Frontal cortex (tissue), 4 donors: ENCODE measurements around the gene ACTN4. TPM values are rescaled to one million over a fixed set of nuclear protein-coding genes. Genes with fewer than 3 reads are reported as not detected.

ENCODE experiments used
- DNase-seq, 2 donors: peaks; one replicate each; pipeline ENCODE4 v3.0.0; 2012; ENCODE audit warnings: low spot score in 2 of 2
- FAIRE-seq: peaks from 2 replicates; lab custom pipeline; 2012; peaks lifted over from hg19 to GRCh38; lab: Jason Lieb, UNC
- total RNA-seq: library from RNA; depleted of rRNA; stranded (reverse); fragments of >200 nt; gene quantifications from one replicate; pipeline ENCODE4 v1.2.3, GENCODE V29; 2014
- donor health status: control.
- donor health status: control.
- donor health status: control.

ACTN4 gene
- total RNA-seq, 1 donor from 2014 or later = 50.1 TPM

DNA sequence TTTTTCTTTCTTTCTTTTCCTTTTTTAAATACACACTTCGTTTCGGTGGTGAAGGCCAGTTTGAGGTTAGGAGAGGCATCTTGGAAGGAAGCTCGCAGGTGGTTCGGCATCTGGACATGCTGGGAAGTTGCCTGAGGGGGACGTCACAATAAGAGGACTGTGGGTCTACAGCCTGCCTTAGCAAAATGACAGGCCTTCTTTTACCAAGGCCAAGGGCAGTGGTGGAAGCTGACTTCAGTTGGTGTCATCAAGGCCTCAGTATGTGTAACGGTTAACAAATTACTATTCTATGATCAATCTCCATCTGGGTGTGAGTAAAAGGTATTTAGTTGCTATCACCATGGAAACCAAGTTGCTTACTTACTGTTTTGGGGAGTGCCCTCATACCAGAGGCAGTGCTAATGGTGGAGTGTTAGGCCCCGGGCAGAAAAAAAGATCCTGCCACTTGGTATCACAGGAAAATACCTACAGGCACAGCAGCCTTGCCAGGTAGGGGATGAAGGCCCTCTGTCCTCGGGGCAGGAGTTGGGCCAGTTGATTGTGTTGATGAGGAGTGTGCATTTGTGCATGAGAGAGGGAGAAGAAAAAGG lies 10.3 kb downstream of the ACTN4 start:
- no peak for FAIRE-seq
- no peak for DNase-seq

- FAIRE-seq = no peak
- no peak for DNase-seq
Observed at GRCh38 chr19:38658462-38659306, 11.2 kb downstream of the ACTN4 start.

GRCh38 chr19:38660724-38661123 lies 13.3 kb downstream of the ACTN4 start:
- FAIRE-seq = no peak
- DNase-seq = no peak

DNA sequence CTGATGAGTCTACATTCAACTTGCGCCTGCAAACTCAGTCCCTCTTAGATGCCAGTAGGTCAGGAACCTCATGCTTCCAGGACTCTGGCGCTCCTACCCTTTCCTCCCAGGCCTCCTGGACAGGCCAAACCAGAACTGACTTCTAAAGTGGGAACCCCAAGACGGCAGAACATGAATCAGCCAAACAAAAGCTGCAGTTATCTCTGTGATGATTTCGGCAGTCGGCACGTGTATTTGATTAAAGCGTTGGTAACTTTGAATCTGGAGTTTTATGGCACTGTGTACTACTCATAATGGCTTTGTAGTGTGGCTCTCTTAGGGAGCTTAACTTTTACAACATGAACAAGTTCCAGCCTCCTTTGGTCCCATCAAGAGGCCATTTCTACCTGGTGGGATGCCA lies 13.7 kb downstream of the ACTN4 start:
- no peak for FAIRE-seq
- DNase-seq = no peak

DNA sequence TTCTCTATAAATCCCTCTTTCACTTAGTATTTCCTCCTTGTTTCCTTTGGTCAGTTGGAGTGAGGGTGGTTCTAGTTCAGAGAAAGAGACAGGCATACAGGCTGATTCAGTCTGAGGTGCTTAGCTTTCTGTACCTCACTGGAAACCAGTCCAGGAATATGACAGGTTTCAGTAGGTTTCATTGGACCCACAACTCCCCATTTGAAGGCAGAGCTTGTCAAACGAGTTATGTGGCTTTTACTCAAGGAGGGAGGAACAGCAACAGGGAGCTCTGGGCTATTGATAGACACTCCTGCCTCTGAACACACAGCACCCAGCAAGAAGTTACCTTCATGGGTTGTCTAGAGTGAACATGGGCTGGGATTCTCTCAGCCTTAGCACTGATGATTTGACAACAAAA lies 14.5 kb downstream of the ACTN4 start:
- DNase-seq = no peak
- no peak for FAIRE-seq

GRCh38 chr19:38662537-38663155 lies 15.2 kb downstream of the ACTN4 start:
- DNase-seq = no peak
- no peak for FAIRE-seq

DNA sequence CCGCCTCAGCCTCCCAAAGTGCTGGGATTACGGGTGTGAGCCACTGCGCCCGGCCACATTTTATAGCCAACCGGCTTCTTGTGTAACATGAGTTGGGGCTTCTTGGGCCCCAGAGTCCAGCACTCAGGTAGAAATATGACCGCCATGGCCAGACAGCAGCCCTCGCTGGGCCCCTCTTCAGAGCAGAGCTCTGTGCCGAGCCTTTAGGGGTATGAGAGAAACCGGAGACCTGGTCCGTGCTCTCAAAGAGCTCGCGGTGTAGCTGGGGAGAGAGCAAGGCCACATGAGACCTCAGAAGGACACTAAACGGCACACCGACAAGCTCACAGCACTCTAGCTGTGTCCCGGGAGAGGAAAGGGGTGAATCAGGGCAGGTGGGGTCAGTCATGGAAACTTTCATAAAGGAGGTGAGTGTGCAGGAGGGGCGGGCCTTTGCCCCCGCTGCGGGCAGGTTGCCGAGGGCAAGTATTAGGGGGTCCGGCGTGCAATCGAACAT lies 15.8 kb downstream of the ACTN4 start:
- DNase-seq = no peak

DNA sequence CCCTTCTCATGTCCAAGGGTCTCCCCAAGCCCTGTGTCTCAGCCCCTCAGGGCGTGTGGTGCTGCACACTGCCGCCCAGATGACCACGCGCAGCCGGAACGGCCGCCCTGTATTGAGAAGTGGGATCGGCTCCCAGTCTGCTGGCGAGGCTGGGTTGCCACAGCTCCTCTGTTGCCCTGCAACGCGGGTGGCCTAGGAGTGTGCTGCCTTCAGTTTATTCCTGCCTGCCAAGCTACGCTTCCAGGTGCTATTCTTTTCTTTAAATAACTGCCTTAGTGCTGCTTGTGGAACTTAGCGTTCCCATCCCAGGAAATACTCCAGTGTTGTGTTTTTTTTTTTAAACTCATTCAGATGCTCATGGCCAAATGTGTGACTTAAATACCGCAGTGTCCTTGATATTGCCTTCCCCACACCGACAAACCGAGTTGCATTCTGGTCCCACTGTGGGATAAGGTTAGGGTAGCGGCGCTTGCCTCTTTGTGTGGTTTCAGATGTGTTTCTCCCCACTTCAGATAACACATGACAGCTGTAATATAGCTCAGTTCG lies 16.6 kb downstream of the ACTN4 start:
- no peak for FAIRE-seq
- no peak for DNase-seq

More for the DNA sequence above, 15.8 kb downstream of the ACTN4 start:
- no peak for FAIRE-seq

DNA sequence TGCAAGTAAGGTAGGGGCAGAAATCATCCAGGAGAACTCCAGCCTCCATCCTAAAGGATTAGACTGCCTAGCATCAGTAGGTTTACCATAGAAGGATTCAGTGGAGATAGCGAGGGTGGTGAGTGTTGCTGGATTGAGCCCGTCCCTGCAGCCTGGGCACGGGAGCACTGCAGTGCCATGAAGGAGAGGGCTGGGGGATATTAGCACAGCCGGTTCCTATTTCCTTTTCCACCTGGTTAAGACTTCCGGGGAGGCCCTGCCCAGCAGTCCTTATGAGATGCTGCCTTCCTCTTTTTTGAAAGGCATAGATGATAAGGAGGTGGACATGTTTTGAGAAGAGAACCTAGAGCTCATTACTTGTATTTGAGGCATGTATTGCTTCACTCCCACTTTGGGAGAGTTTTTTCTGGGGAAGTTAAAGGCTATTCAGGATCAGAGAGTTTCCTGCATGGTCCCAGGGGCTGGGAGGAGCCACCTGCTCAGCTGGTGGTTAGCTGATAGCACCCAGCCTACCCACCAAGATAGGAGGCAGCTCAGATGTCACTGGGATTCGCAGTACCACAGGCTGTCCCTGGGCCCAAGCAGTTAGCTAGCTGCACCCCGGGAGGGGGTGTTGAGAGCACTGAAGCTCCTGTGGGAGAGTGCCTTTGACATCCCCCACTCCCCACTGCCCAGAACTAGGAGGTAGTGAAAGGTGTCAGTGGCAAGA lies 17.2 kb downstream of the ACTN4 start:
- no peak for FAIRE-seq

DNA sequence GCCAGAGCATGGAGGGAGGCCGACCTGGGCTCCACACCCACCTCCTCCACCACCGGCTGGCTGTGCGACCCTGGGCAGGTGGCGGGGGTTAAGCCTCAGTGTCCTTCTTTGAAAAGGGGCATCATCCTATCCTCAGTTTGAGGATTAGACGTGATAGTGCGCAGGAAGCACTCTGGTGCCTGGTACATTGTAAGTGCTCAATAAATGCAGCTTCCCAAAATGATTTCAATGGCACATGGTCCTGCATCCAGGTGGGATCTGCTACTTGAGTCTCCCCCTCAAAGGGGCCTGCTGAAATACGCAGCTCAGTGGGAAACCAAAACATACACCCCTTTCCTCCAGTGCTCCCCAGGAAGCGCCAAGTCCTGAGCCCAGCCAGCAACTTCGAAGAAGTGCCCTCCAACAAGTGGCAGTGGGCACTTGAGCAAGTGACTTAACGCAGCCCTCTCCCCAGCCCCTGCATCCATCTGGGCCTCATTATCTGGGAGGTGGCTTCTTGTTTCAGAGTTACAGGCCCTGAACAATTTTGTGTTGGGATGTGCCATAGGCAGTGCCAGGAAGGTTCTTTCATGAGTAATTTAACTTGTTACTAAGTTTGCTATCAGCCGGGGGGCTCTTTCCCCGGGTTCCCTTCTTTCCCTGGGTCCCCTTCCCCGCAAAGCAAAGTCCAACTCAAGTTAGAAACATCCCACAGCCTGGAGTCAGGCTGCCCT lies 17.9 kb downstream of the ACTN4 start:
- FAIRE-seq (no peak), DNase-seq (no peak)

More for the DNA sequence above, 17.2 kb downstream of the ACTN4 start:
- DNase-seq = no peak

GRCh38 chr19:38665950-38666662 lies 18.7 kb downstream of the ACTN4 start:
- DNase-seq = no peak
- FAIRE-seq = no peak

DNA sequence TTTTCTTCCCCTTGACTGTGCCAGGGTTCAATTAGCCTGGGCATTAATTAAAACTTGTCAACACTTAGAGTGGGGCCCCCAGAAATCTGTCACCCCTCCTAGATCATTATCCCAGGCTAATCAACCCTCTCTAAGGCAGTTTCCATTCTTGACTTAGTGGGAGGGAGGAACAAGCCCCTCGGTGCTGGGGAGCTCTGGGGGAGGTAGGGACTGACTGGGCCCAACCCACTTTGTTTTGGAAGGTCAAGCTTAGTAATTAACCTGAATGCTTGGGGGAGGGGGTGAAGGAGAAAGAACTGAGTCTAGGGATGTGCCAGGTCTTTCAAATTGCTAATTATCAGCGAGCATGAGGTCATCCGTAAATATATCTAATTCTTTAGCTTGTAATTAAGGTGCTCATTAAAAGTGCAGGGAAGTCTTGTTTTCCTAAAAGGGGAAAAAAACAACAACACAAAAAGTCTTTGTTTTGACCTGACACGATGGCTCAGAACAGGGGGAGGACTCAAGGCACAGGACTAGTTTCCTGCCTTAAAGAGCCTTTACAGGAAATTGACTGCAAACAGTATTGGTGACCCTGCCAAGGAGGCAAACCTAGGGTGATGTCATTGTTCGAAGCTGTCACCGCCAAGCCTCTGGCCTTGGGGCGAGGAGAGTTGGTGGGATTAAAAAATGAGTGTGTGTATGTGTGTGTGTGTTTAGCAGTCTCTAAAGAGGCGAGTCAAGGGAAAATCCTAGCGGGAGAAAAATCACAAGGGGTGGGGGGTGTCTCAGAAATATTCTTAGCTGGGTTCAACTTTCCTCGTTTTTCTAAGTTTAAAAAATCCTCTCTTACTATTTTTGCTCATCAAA lies 19.4 kb downstream of the ACTN4 start:
- DNase-seq (no peak), FAIRE-seq (no peak)

- DNase-seq = no peak
- FAIRE-seq = no peak
Observed at GRCh38 chr19:38667661-38668171, 20.3 kb downstream of the ACTN4 start.

GRCh38 chr19:38669552-38669951 lies 22.1 kb downstream of the ACTN4 start:
- no peak for DNase-seq

GRCh38 chr19:38670921-38671398 lies 23.5 kb downstream of the ACTN4 start:
- FAIRE-seq = no peak
- no peak for DNase-seq

More at GRCh38 chr19:38669552-38669951, 22.1 kb downstream of the ACTN4 start:
- FAIRE-seq = no peak

DNA sequence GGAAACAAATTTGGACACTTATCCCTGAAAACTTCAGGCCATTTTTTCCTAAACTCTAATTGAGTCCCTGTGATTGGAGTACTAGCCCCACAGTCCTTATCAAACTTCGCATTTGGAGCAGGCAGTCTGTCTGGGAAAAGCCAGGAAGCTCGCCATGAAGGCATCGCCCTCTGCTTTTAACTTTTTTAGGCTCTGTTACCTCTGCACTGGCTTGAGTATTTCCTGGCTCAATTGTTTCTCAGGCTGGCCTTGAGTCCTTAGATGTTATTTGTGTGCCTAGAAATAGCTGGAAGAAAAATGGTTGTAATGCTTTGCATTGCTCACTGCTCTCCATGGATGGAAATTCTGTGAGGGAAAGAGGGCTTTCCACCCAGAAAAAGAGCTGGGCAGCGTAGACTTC lies 24.2 kb downstream of the ACTN4 start:
- DNase-seq (no peak), FAIRE-seq (no peak)

DNA sequence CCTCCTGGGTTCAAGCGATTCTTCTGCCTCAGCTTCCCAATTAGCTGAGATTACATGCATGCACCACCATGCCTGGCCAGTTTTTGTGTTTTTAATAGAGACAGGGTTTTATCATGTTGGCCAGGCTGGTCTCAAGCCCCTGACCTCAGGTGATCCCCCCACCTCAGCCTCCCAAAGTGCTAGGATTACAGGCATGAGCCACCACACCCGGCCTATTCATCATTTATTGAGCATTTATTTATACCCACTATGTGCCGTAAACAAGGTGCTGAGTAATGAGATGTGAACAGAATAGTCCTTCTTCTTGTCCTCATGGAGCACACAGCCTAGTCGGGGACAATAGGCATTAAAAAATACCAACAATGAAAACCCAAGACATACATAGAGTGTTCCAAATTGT lies 25.6 kb downstream of the ACTN4 start:
- DNase-seq = no peak
- no peak for FAIRE-seq
